KMS-11 (cell line): ENCODE results near the gene XPOT.

ENCODE experiments used
- H2AFZ ChIP-seq: fragments of 200-600 bp; sonication (generic); 2 replicates; pipeline ENCODE4 v1.6.1; 2016; ENCODE audit warnings: antibody characterized with exemption, mixed run types, low read depth
- H3K27ac ChIP-seq: fragments of 200-600 bp; sonication (generic); 2 replicates; pipeline ENCODE4 v1.6.1; 2016; ENCODE audit warnings: mild to moderate bottlenecking, mixed run types
- H3K27me3 ChIP-seq: fragments of 200-600 bp; sonication (generic); 2 replicates; pipeline ENCODE4 v1.6.1; 2017; ENCODE audit warnings: mild to moderate bottlenecking, low read depth, mixed run types, moderate library complexity; ENCODE audit not compliant: insufficient read depth
- H3K36me3 ChIP-seq: fragments of 200-600 bp; sonication (generic); 2 replicates; pipeline ENCODE4 v1.6.1; 2017; ENCODE audit warnings: mild to moderate bottlenecking, mixed run types; ENCODE audit not compliant: insufficient read depth
- H3K4me1 ChIP-seq: fragments of 200-600 bp; sonication (generic); 2 replicates; pipeline ENCODE4 v1.6.1; 2016; ENCODE audit warnings: mild to moderate bottlenecking, low read depth, mixed run types; ENCODE audit not compliant: poor library complexity, severe bottlenecking
- H3K4me2 ChIP-seq: fragments of 200-600 bp; sonication (generic); 2 replicates; pipeline ENCODE4 v1.7.0; 2016; ENCODE audit warnings: mild to moderate bottlenecking, mixed run types
- H3K4me3 ChIP-seq: fragments of 200-600 bp; sonication (generic); IDR thresholded peaks from 2 replicates; pipeline ENCODE4 v1.6.1; 2017; ENCODE audit warnings: low read depth, low read length, mixed read lengths; ENCODE audit not compliant: insufficient read depth
- H3K79me2 ChIP-seq: fragments of 200-600 bp; sonication (generic); 2 replicates; pipeline ENCODE4 v1.6.1; 2016; ENCODE audit warnings: low read depth, mixed run types; ENCODE audit not compliant: insufficient read depth
- H3K9ac ChIP-seq: fragments of 200-600 bp; sonication (generic); 2 replicates; pipeline ENCODE4 v1.6.1; 2016; ENCODE audit warnings: mild to moderate bottlenecking, mixed run types
- H4K20me1 ChIP-seq: fragments of 200-600 bp; sonication (generic); 2 replicates; pipeline ENCODE4 v1.6.1; 2016; ENCODE audit warnings: mild to moderate bottlenecking, mixed run types; ENCODE audit not compliant: insufficient read depth
- CTCF ChIP-seq: fragments of 200-600 bp; sonication (generic); conservative IDR thresholded peaks from 2 replicates; pipeline ENCODE4 v1.6.1; 2017; ENCODE audit warnings: low read depth, mild to moderate bottlenecking, antibody characterized with exemption, low read length, moderate library complexity, mixed read lengths

Gene XPOT

GRCh38 chr12:64452559-64453329 lies 48.6 kb downstream of the XPOT start:
- Histone ChIP-seq H4K20me1 (peaks cover 7% of the 10 kb centered on the region; the same call in 1 of the 2 replicates), H3K4me3 (peak overlapping the region; percentile 38), H3K4me2 (peak overlapping the region; percentile 91), H2AFZ (peak overlapping the region; percentile 66), H3K27me3 (no peaks in the 10 kb centered on the region), H3K9ac (peak overlapping the region; percentile 89), H3K27ac (peak overlapping the region; percentile 65), H3K79me2 (peaks cover 61% of the 10 kb centered on the region), H3K36me3 (peaks cover 7% of the 10 kb centered on the region; the same call in 1 of the 2 replicates), H3K4me1 (peaks cover 50% of the 10 kb centered on the region)
- TF ChIP-seq CTCF: no peak

GRCh38 chr12:64455506-64455905 lies 51.3 kb downstream of the XPOT start:
- H3K79me2 ChIP-seq: peaks cover 88% of the 10 kb centered on the region
- H3K4me2 ChIP-seq: 0 out of 2 replicates have a peak overlapping the region, but pooled peaks have one; percentile 1

GRCh38 chr12:64456119-64456518 lies 51.9 kb downstream of the XPOT start:
- H2AFZ ChIP-seq: no peak overlapping the region
- H3K79me2 ChIP-seq: peaks cover 91% of the 10 kb centered on the region
- no peak overlapping the region for H3K4me2 ChIP-seq
- TF ChIP-seq CTCF: no peak
- H3K4me1 ChIP-seq: peaks cover 53% of the 10 kb centered on the region
- H3K27me3 ChIP-seq: no peaks in the 10 kb centered on the region
- H3K27ac ChIP-seq: peak overlapping the region; percentile 14; the same call in 1 of the 2 replicates
- peaks cover 11% of the 10 kb centered on the region for H3K36me3 ChIP-seq
- no peak overlapping the region for H3K9ac ChIP-seq
- H3K4me3 ChIP-seq: no peak overlapping the region
- H4K20me1 ChIP-seq: peaks cover 7% of the 10 kb centered on the region; the same call in 1 of the 2 replicates

More at GRCh38 chr12:64455506-64455905, 51.3 kb downstream of the XPOT start:
- H3K4me1 ChIP-seq: peaks cover 60% of the 10 kb centered on the region
- no peak for TF ChIP-seq CTCF
- no peak overlapping the region for H2AFZ ChIP-seq
- peaks cover 7% of the 10 kb centered on the region; the same call in 1 of the 2 replicates for H4K20me1 ChIP-seq
- H3K27ac ChIP-seq: peak overlapping the region; percentile 14; the same call in 1 of the 2 replicates
- H3K9ac ChIP-seq: no peak overlapping the region
- H3K36me3 ChIP-seq: peaks cover 11% of the 10 kb centered on the region
- no peak overlapping the region for H3K4me3 ChIP-seq
- no peaks in the 10 kb centered on the region for H3K27me3 ChIP-seq

- H3K27ac ChIP-seq: no peak overlapping the region
- peaks cover 7% of the 10 kb centered on the region; the same call in 1 of the 2 replicates for H4K20me1 ChIP-seq
- H3K4me1 ChIP-seq: peaks cover 50% of the 10 kb centered on the region
Measured at GRCh38 chr12:64457032-64457431, 52.8 kb downstream of the XPOT start.

More at GRCh38 chr12:64457032-64457431, 52.8 kb downstream of the XPOT start:
- Histone ChIP-seq H3K9ac (no peak overlapping the region), H3K79me2 (peaks cover 92% of the 10 kb centered on the region), H3K4me3 (no peak overlapping the region), H3K27me3 (no peaks in the 10 kb centered on the region), H3K36me3 (peaks cover 20% of the 10 kb centered on the region), H2AFZ (no peak overlapping the region), H3K4me2 (no peak overlapping the region)
- TF ChIP-seq CTCF: no peak
